ENCODE measurements around the gene CFTR. TPM values are rescaled to one million over a fixed set of nuclear protein-coding genes. Genes with fewer than 3 reads are reported as not detected.

The CFTR gene
- total RNA-seq, 1 experiment from 2014 or later, result not detected

- Histone ChIP-seq H3K4me2 (ENCODE audit: low read length) (no peak overlapping the region), H3K9me3 (ENCODE audit: control insufficient read depth in 1 of 2, insufficient read depth in 1 of 2, low read depth in 1 of 2, low read length in 2 of 2) (no peaks in the 10 kb centered on the region), H3K9ac (ENCODE audit: low read length) (no peak overlapping the region), H3K4me1 (ENCODE audit: control insufficient read depth in 1 of 2, insufficient read depth in 2 of 2, low read length in 2 of 2) (no peaks in the 10 kb centered on the region), H3K79me2 (ENCODE audit: insufficient read depth, low read length) (no peaks in the 10 kb centered on the region), H3K27me3 (ENCODE audit: insufficient read depth, low read length) (no peaks in the 10 kb centered on the region), H3K4me3 (replicated peaks in 1 of 2; ENCODE audit: low read depth in 1 of 2, low read length in 2 of 2) (no peak overlapping the region), H2AFZ (ENCODE audit: low read depth, low read length, poor library complexity, severe bottlenecking) (no peak overlapping the region), H4K20me1 (ENCODE audit: insufficient read depth) (no peaks in the 10 kb centered on the region), H3K9me2 (ENCODE audit: insufficient read depth) (no peaks in the 10 kb centered on the region), H3K27ac (ENCODE audit: low read depth, low read length) (no peak overlapping the region), H3K36me3 (ENCODE audit: control insufficient read depth in 1 of 2, insufficient read depth in 2 of 2, low read length in 2 of 2) (no peaks in the 10 kb centered on the region)
- ChIA-PET CTCF (no interaction called here), RAD21 (ENCODE audit: low non-redundant PET in 1 of 2, low total read pairs in 2 of 2, uncharacterized antibody in 2 of 2, unreplicated experiment in 2 of 2) (no interaction called here), POLR2A (no interaction called here)
- intact Hi-C loops (cut with micrococcal nuclease), result no loop called here
- DNase-seq (ENCODE audit: low read depth, low spot score), result no peak
- no TSS peak for BruUV-seq (replicated peaks)
- TF ChIP-seq YY1 (IDR thresholded peaks at IDR 0.05; ENCODE audit: extremely low read depth, insufficient replicate concordance, low read depth, low read length), result no peak
- no peak for TF ChIP-seq TCF7L2 (IDR thresholded peaks at IDR 0.05; ENCODE audit: borderline replicate concordance, extremely low read depth, insufficient read depth, insufficient read length)
- TF ChIP-seq, protein P1, sequence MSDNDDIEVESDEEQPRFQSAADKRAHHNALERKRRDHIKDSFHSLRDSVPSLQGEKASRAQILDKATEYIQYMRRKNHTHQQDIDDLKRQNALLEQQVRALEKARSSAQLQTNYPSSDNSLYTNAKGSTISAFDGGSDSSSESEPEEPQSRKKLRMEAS (IDR thresholded peaks at IDR 0.05), result no peak
- TF ChIP-seq ZFX (IDR thresholded peaks at IDR 0.05), result no peak
- TF ChIP-seq POLR2A (IDR thresholded peaks at IDR 0.05; ENCODE audit: borderline replicate concordance, extremely low read depth, insufficient read depth, insufficient read length), result no peak
- TF ChIP-seq, protein P2, sequence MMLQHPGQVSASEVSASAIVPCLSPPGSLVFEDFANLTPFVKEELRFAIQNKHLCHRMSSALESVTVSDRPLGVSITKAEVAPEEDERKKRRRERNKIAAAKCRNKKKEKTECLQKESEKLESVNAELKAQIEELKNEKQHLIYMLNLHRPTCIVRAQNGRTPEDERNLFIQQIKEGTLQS (IDR thresholded peaks at IDR 0.05), result no peak
- no peak for TF ChIP-seq CEBPB (IDR thresholded peaks at IDR 0.05; ENCODE audit: low read depth)
- no peak for TF ChIP-seq EZH2 (IDR thresholded peaks at IDR 0.05)
- TF ChIP-seq ZBTB33 (IDR thresholded peaks at IDR 0.05; ENCODE audit: extremely low read depth, insufficient replicate concordance, low read length), result no peak
- TF ChIP-seq POLR2AphosphoS5 (IDR thresholded peaks at IDR 0.05; ENCODE audit: low read depth, low read length), result no peak
- TF ChIP-seq ELF1 (IDR thresholded peaks at IDR 0.05; ENCODE audit: borderline replicate concordance, low read depth), result no peak
- no peak for ATAC-seq
These were observed 175.0 kb downstream of the CFTR start for GRCh38 chr7:117654780-117655179.
